Measurements from ENCODE around the gene ARHGAP33. TPM values are rescaled to one million over a fixed set of nuclear protein-coding genes. Genes with fewer than 3 reads are reported as not detected.

The ARHGAP33 gene
- total RNA-seq, 4 donors from 2014 or later = 1.3 to 8.4 (median 2.3) TPM

GRCh38 chr19:35745328-35746086 is 29.9 kb upstream of the ARHGAP33 start, which contains the start of the genes PSENEN and U2AF1L4:
Gene PSENEN, plus strand, starts transcription at chr19:35745651. Its CDS starts 280 bp downstream, at chr19:35745931.
Gene U2AF1L4, minus strand, starts transcription at chr19:35745418. Its CDS starts 27 bp downstream, at chr19:35745391.
- no peaks in the 10 kb centered on the region for H3K27me3 ChIP-seq
- H3K36me3 ChIP-seq = peaks cover 0 to 19% (median 0%) of the 10 kb centered on the region in 3 donors
- H3K9me3 ChIP-seq = no peaks in the 10 kb centered on the region
- H3K4me1 ChIP-seq = peaks cover 25 to 82% (median 46%) of the 10 kb centered on the region in 3 donors
- H3K27ac ChIP-seq = peak within 1 kb of the TSS; percentile 100
- TF ChIP-seq CTCF (IDR thresholded peaks at IDR 0.05) = no peak
- peak in 2 of 4 donors; percentile 39 to 45 for TF ChIP-seq POLR2A (IDR thresholded peaks at IDR 0.05)
- intact Hi-C loops (cut with DNase I) = no loop called here
- H3K4me3 ChIP-seq = peak within 1 kb of the TSS; percentile 90 to 97 (median 92)
- WGBS, 2 donors = 0 to 1% methylated on average over 11 to 18 of the region's 40 CpGs
- DNase-seq = peak; percentile 87

GRCh38 chr19:35746087-35746462 is 29.3 kb upstream of the ARHGAP33 start:
- Histone ChIP-seq H3K27ac (peak overlapping the region; percentile 100), H3K4me3 (peak overlapping the region; percentile 90 to 97 (median 92)), H3K9me3 (no peaks in the 10 kb centered on the region), H3K36me3 (peaks cover 0 to 19% (median 0%) of the 10 kb centered on the region in 3 donors), H3K4me1 (peaks cover 22 to 77% (median 42%) of the 10 kb centered on the region in 3 donors), H3K27me3 (no peaks in the 10 kb centered on the region)
- WGBS, 2 donors = 2 to 6% methylated on average over 4 of the region's 4 CpGs
- intact Hi-C loops (cut with DNase I) = no loop called here
- no peak for DNase-seq
- no peak for TF ChIP-seq CTCF (IDR thresholded peaks at IDR 0.05)
- TF ChIP-seq POLR2A (IDR thresholded peaks at IDR 0.05) = no peak

DNA sequence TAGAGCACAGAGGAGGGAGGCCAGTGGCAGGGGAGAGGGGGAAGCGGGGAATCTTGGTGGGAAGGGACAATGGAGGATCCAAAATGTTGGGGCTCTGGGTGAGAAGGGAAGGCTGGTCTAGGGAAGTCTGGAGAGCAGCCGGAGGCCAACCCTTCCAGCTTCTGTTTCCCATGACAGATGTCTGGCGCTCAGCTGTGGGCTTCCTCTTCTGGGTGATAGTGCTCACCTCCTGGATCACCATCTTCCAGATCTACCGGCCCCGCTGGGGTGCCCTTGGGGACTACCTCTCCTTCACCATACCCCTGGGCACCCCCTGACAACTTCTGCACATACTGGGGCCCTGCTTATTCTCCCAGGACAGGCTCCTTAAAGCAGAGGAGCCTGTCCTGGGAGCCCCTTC is 28.8 kb upstream of the ARHGAP33 start:
- no peaks in the 10 kb centered on the region for H3K9me3 ChIP-seq
- H3K4me1 ChIP-seq = peaks cover 20 to 72% (median 39%) of the 10 kb centered on the region in 3 donors
- intact Hi-C loops (cut with DNase I) = no loop called here
- no peaks in the 10 kb centered on the region for H3K27me3 ChIP-seq
- H3K27ac ChIP-seq = peak overlapping the region in 2 of 4 donors; percentile 100
- DNase-seq = no peak
- WGBS, 2 donors = 80 to 83% methylated on average over 5 of the region's 5 CpGs
- TF ChIP-seq CTCF (IDR thresholded peaks at IDR 0.05) (no peak), POLR2A (IDR thresholded peaks at IDR 0.05) (no peak)
- H3K4me3 ChIP-seq = peak overlapping the region; percentile 90 to 97 (median 92)
- H3K36me3 ChIP-seq = peaks cover 0 to 22% (median 0%) of the 10 kb centered on the region in 3 donors

- peak within 1 kb of the TSS; percentile 81 to 89 (median 85) for H3K27ac ChIP-seq
- intact Hi-C loops (cut with DNase I) = no loop called here
- WGBS, 2 donors = 1% methylated on average over 23 to 35 of the region's 45 CpGs
- DNase-seq = peak; percentile 98
- H3K36me3 ChIP-seq = peaks cover 8 to 27% (median 10%) of the 10 kb centered on the region in 3 donors
- peaks cover 20 to 55% (median 39%) of the 10 kb centered on the region in 3 donors for H3K4me1 ChIP-seq
- peak in 4 of 6 experiments; percentile 19 to 54 (median 46) for TF ChIP-seq CTCF (IDR thresholded peaks at IDR 0.05)
- peak in 3 of 4 donors; percentile 72 to 85 (median 73) for TF ChIP-seq POLR2A (IDR thresholded peaks at IDR 0.05)
- no peaks in the 10 kb centered on the region for H3K9me3 ChIP-seq
- no peaks in the 10 kb centered on the region for H3K27me3 ChIP-seq
- H3K4me3 ChIP-seq = peak within 1 kb of the TSS; percentile 65 to 80 (median 72)
Measured at GRCh38 chr19:35748106-35749020, 27.0 kb upstream of the ARHGAP33 start, which contains the start of gene LIN37. Gene LIN37, plus strand, starts transcription at chr19:35748576. Its CDS starts 149 bp downstream, at chr19:35748725.

Measured in esophagus squamous epithelium (tissue), 5 donors.